ENCODE results near the gene SEMA4G.

- TF ChIP-seq EZH2phosphoT487 (IDR thresholded peaks at IDR 0.05; ENCODE audit: borderline replicate concordance, low read depth, low read length) (no peak), CTCF (conservative IDR thresholded peaks at IDR 0.05; ENCODE audit: low read length) (peak; percentile 79)
Measured at GRCh38 chr10:100934084-100934659, 35.1 kb upstream of the SEMA4G start.

Measured in OCI-LY7 (cell line).